OCI-LY3 (cell line): Measurements from ENCODE around the gene MBNL1.

ENCODE experiments used
- H2AFZ ChIP-seq: fragments of 200-600, 300-600 bp; shearing (Covaris generic); 2 replicates; pipeline ENCODE4 v1.6.0; 2014; ENCODE audit warnings: antibody characterized with exemption, low read depth, low read length
- H3K27ac ChIP-seq: fragments of 200-600, 300-600 bp; sonication (generic); 2 replicates; pipeline ENCODE4 v1.5.1; 2014; ENCODE audit warnings: mild to moderate bottlenecking, low read length, moderate library complexity, mixed read lengths
- H3K27me3 ChIP-seq: fragments of 200-600, 300-600 bp; sonication (generic); 2 replicates; pipeline ENCODE4 v1.6.1; 2014; ENCODE audit warnings: low read depth, low read length, mixed read lengths
- H3K36me3 ChIP-seq: fragments of 200-600, 300-600 bp; sonication (generic); replicated peaks from 2 replicates; pipeline ENCODE3; 2014; ENCODE audit warnings: low read depth, low read length, mixed read lengths
- H3K4me1 ChIP-seq: fragments of 300-600, 200-600 bp; sonication (generic); 2 replicates; pipeline ENCODE4 v1.6.1; 2014; ENCODE audit warnings: low read length, mixed read lengths
- H3K4me2 ChIP-seq: fragments of 200-600, 300-600 bp; sonication (generic); 2 replicates; pipeline ENCODE4 v1.6.1; 2014; ENCODE audit warnings: low read length, mixed read lengths
- H3K4me3 ChIP-seq: fragments of 300-600, 200-600 bp; sonication (generic); 2 replicates; pipeline ENCODE4 v1.5.1; 2014; ENCODE audit warnings: antibody characterized with exemption, mild to moderate bottlenecking, low read length, moderate library complexity
- H3K79me2 ChIP-seq: fragments of 300-600, 200-600 bp; shearing (Covaris generic); 2 replicates; pipeline ENCODE4 v1.6.1; 2014; ENCODE audit warnings: mild to moderate bottlenecking, low read length, mixed read lengths
- H3K9ac ChIP-seq: fragments of 300-600, 200-600 bp; shearing (Covaris generic); 2 replicates; pipeline ENCODE4 v1.6.0; 2014; ENCODE audit warnings: mild to moderate bottlenecking, low read length, moderate library complexity
- H3K9me3 ChIP-seq: fragments of 200-600, 300-600 bp; shearing (Covaris generic); 2 replicates; pipeline ENCODE4 v1.6.1; 2014; ENCODE audit warnings: low read length, mixed read lengths; ENCODE audit not compliant: insufficient read depth
- H4K20me1 ChIP-seq: fragments of 200-600, 300-600 bp; sonication (generic); 2 replicates; pipeline ENCODE4 v1.6.1; 2016; ENCODE audit warnings: low read length, mixed read lengths; ENCODE audit not compliant: insufficient read depth
- CTCF ChIP-seq: fragments of 200-600, 300-600 bp; sonication (generic); IDR thresholded peaks from 2 replicates; pipeline ENCODE4 v1.5.1; 2014; ENCODE audit warnings: antibody characterized with exemption, low read length, low read depth
- EZH2phosphoT487 ChIP-seq: fragments of 200-600 bp; shearing (Covaris generic); IDR thresholded peaks from 2 replicates; pipeline ENCODE4 v1.6.1; 2018; ENCODE audit warnings: antibody characterized with exemption, mixed run types, low read depth

Gene MBNL1

GRCh38 chr3:152259468-152259867, 9.3 kb upstream of the MBNL1 start:
- H3K4me2 ChIP-seq = no peak overlapping the region
- H3K4me3 ChIP-seq = no peak overlapping the region
- no peaks in the 10 kb centered on the region for H4K20me1 ChIP-seq
- H3K36me3 ChIP-seq = no peaks in the 10 kb centered on the region
- H3K9me3 ChIP-seq = no peaks in the 10 kb centered on the region
- H3K4me1 ChIP-seq = peaks cover 22% of the 10 kb centered on the region
- no peaks in the 10 kb centered on the region for H3K27me3 ChIP-seq
- H2AFZ ChIP-seq = no peak overlapping the region
- H3K9ac ChIP-seq = no peak overlapping the region
- no peak overlapping the region for H3K27ac ChIP-seq
- no peaks in the 10 kb centered on the region for H3K79me2 ChIP-seq
- TF ChIP-seq CTCF = no peak
- TF ChIP-seq EZH2phosphoT487 = no peak

- no peak overlapping the region for H3K27ac ChIP-seq
- no peak overlapping the region for H2AFZ ChIP-seq
- H3K4me2 ChIP-seq = no peak overlapping the region
- H3K4me3 ChIP-seq = no peak overlapping the region
- H3K36me3 ChIP-seq = no peaks in the 10 kb centered on the region
- no peaks in the 10 kb centered on the region for H4K20me1 ChIP-seq
- TF ChIP-seq EZH2phosphoT487 (no peak), CTCF (no peak)
- no peaks in the 10 kb centered on the region for H3K27me3 ChIP-seq
- H3K79me2 ChIP-seq = no peaks in the 10 kb centered on the region
- H3K4me1 ChIP-seq = peaks cover 20% of the 10 kb centered on the region
- H3K9me3 ChIP-seq = no peaks in the 10 kb centered on the region
- no peak overlapping the region for H3K9ac ChIP-seq
Observed at GRCh38 chr3:152260026-152260425, 8.7 kb upstream of the MBNL1 start.

- H3K4me1 ChIP-seq = peaks cover 20% of the 10 kb centered on the region
- no peaks in the 10 kb centered on the region for H4K20me1 ChIP-seq
- no peak overlapping the region for H3K4me2 ChIP-seq
- no peak overlapping the region for H3K9ac ChIP-seq
- H3K36me3 ChIP-seq = no peaks in the 10 kb centered on the region
- TF ChIP-seq EZH2phosphoT487 (no peak), CTCF (no peak)
- no peak overlapping the region for H3K27ac ChIP-seq
- no peaks in the 10 kb centered on the region for H3K79me2 ChIP-seq
- no peak overlapping the region for H3K4me3 ChIP-seq
- no peaks in the 10 kb centered on the region for H3K27me3 ChIP-seq
- no peaks in the 10 kb centered on the region for H3K9me3 ChIP-seq
- no peak overlapping the region for H2AFZ ChIP-seq
Observed at GRCh38 chr3:152260529-152260928, 8.2 kb upstream of the MBNL1 start.

GRCh38 chr3:152261329-152261728, 7.4 kb upstream of the MBNL1 start:
- TF ChIP-seq EZH2phosphoT487 (no peak), CTCF (no peak)
- Histone ChIP-seq H3K9ac (no peak overlapping the region), H3K4me3 (no peak overlapping the region), H4K20me1 (no peaks in the 10 kb centered on the region), H3K27ac (no peak overlapping the region), H3K9me3 (no peaks in the 10 kb centered on the region), H3K79me2 (no peaks in the 10 kb centered on the region), H3K4me1 (peaks cover 20% of the 10 kb centered on the region), H2AFZ (no peak overlapping the region), H3K27me3 (no peaks in the 10 kb centered on the region), H3K36me3 (no peaks in the 10 kb centered on the region), H3K4me2 (no peak overlapping the region)
